HL-60 (cell line): ENCODE results near the gene HPS3.
"Not testable (repeated sequence)": the region's sequence is repeated elsewhere in the genome, so short reads cannot be mapped to it uniquely, and the experiment has no call there.

Source experiments
- DNase-seq, 2 experiments: peaks; one replicate each; pipeline ENCODE4 v3.0.0-alpha.2; 2010 to 2020; ENCODE audit warnings: low read depth in 1 of 2, low spot score in 1 of 2
- H3K27ac ChIP-seq: fragments of 250-450 bp; sonication (Bioruptor Pico); replicated peaks from 2 replicates; pipeline ENCODE4 v1.5.1; 2020; ENCODE audit warnings: mild to moderate bottlenecking, moderate library complexity
- H3K27me3 ChIP-seq: fragments of 250-450 bp; sonication (Bioruptor Pico); 2 replicates; pipeline ENCODE4 v1.5.1; 2021; ENCODE audit warnings: mild to moderate bottlenecking, moderate library complexity; ENCODE audit not compliant: insufficient read depth, poor library complexity, severe bottlenecking
- H3K4me3 ChIP-seq: replicated peaks from 2 replicates; pipeline ENCODE4 v1.5.1; 2011; ENCODE audit warnings: mild to moderate bottlenecking, control low read depth, low read length; ENCODE audit not compliant: insufficient read depth
- CTCF ChIP-seq: IDR thresholded peaks from one replicate; pipeline ENCODE4 v1.5.1; 2011; ENCODE audit warnings: low read length, control low read depth, inconsistent platforms; ENCODE audit not compliant: insufficient read depth
- GABPA ChIP-seq: IDR thresholded peaks from 2 replicates; pipeline ENCODE4 v1.6.1; 2012; ENCODE audit warnings: low read depth
- POLR2AphosphoS5 ChIP-seq: IDR thresholded peaks from 2 replicates; pipeline ENCODE4 v1.6.1; 2012; ENCODE audit warnings: low read depth
- REST ChIP-seq: IDR thresholded peaks from 2 replicates; pipeline ENCODE4 v1.6.1; 2012; ENCODE audit warnings: low read depth; ENCODE audit not compliant: insufficient replicate concordance
- SPI1 ChIP-seq: IDR thresholded peaks from 2 replicates; pipeline ENCODE4 v1.6.1; 2012; ENCODE audit warnings: low read depth, mild to moderate bottlenecking, borderline replicate concordance

HPS3 gene

GRCh38 chr3:149186721-149187120 is 57.3 kb downstream of the HPS3 start:
- Histone ChIP-seq H3K4me3 (no peak overlapping the region), H3K27ac (no peak overlapping the region), H3K27me3 (no peaks in the 10 kb centered on the region)
- no peak for TF ChIP-seq CTCF
- DNase-seq, result no peak

- no peaks in the 10 kb centered on the region for H3K27me3 ChIP-seq
- H3K27ac ChIP-seq, result no peak overlapping the region
- no peak for DNase-seq
- H3K4me3 ChIP-seq, result no peak overlapping the region
- no peak for TF ChIP-seq POLR2AphosphoS5
- TF ChIP-seq REST, result no peak
- no peak for TF ChIP-seq CTCF
- TF ChIP-seq GABPA, result no peak
- no peak for TF ChIP-seq SPI1
These were observed 59.1 kb downstream of the HPS3 start for GRCh38 chr3:149188494-149188893.

GRCh38 chr3:149195221-149195620 is 65.8 kb downstream of the HPS3 start:
- Histone ChIP-seq H3K27me3 (no peaks in the 10 kb centered on the region), H3K27ac (no peak overlapping the region), H3K4me3 (no peak overlapping the region)
- TF ChIP-seq REST, result no peak
- TF ChIP-seq CTCF, result no peak
- TF ChIP-seq SPI1, result no peak
- TF ChIP-seq POLR2AphosphoS5, result no peak
- no peak for TF ChIP-seq GABPA
- DNase-seq, result no peak

- not testable (repeated sequence) for H3K27me3 ChIP-seq, DNase-seq, H3K27ac ChIP-seq, H3K4me3 ChIP-seq
These were observed 67.6 kb downstream of the HPS3 start for GRCh38 chr3:149196805-149197592.
